SIG-M5 (cell line): Measurements from ENCODE around the gene ETDA.
"Not testable (repeated sequence)": the region's sequence is repeated elsewhere in the genome, so short reads cannot be mapped to it uniquely, and the experiment has no call there.

ENCODE experiments used
- DNase-seq: peaks from one replicate; lab custom pipeline; 2025; lab: John Stamatoyannopoulos, UW

Gene ETDA

GRCh38 chrX:135252011-135252518, at the start of gene ETDA:
Gene ETDA (plus strand): TSS chrX:135252061. CDS start chrX:135253277, 1,216 bp downstream.
- not testable (repeated sequence) for DNase-seq

DNA sequence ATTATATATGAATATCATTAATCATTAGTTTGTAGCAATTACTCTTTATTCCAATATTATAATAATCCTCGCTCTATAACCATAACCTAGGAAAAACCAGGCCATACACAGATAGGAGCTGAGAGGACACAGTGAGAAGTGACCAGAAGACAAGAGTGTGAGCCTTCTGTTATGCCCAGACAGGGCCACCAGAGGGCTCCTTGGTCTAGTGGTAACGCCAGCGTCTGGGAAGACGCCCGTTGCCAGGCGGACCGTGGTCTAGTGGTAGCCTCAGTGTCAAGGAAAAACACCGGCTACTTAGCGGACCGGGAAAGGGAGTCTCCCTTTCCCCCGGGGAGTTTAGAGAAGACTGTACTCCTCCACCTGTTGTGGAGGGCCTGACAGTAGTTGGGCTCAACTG, 45.4 kb upstream of the ETDA start:
- DNase-seq: not testable (repeated sequence)

- no peak for DNase-seq
These were observed 38.5 kb upstream of the ETDA start for GRCh38 chrX:135213200-135213844.

GRCh38 chrX:135245989-135246388, 5.9 kb upstream of the ETDA start:
- not testable (repeated sequence) for DNase-seq

DNA sequence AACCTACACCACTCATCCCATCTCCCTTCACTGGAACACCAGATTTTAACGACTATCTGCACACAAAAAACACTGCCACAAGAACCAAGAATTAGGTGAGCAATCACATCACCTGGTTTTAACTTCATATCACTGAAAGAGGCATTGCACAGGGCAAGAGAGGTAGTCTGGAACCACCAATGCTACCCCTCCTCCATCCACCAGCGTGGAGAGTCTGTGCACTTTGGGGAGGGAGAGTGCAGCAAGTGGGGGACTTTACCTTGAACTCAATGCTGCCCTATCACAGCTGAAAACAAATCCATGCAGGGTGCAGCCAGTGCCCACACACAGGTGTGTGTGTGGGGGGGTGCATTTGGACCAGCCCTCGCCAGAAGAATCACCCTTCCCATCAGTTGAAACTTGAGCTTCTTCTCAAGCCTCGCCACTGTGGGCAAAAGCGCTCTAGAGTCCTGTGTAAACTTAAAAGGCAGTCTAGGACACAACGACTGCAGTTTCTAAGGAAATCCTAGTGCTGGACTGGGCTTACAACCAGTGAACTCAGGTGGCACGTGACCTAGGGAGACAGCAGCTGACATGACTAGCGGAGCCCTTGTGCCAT, 4.3 kb downstream of the ETDA start:
- not testable (repeated sequence) for DNase-seq

DNA sequence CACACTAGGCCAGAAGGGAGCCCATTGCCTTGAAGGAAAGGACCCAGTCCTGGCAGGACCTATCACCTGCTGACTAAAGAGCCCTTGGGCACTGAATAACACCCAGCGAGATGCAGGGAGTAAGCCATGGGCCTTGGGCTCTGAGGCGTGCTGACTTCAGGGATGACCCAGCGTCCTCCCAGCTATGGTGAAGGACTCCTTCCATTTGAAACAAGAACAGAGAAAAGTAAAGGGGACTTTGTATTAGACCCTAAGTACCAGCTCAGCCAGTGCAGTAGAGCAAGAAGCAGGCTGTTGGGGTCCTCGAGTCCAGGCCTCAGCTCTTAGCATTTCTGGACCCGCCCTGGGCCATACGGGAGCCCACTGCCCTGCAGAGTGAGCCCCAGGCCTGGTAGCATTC, 5.1 kb downstream of the ETDA start:
- no peak for DNase-seq

- no peak for DNase-seq
These were observed 5.6 kb downstream of the ETDA start for GRCh38 chrX:135257469-135257868.

DNA sequence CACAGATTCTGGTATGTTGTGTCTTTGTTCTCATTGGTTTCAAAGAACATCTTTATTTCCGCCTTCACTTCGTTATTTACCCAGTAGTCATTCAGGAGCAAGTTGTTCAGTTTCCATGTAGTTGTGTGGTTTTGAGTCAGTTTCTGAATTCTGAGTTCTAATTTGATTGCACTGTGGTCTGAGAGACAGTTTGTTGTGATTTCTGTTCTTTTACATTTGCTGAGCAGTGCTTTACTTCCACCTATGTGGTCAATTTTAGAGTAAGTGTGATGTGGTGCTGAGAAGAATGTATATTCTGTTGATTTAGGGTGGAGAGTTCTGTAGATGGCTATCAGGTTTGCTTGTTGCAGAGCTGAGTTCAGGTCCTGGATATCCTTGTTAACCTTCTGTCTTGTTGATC, 9.1 kb downstream of the ETDA start:
- not testable (repeated sequence) for DNase-seq

- DNase-seq: not testable (repeated sequence)
These were observed 11.5 kb downstream of the ETDA start for GRCh38 chrX:135263376-135263775.

DNA sequence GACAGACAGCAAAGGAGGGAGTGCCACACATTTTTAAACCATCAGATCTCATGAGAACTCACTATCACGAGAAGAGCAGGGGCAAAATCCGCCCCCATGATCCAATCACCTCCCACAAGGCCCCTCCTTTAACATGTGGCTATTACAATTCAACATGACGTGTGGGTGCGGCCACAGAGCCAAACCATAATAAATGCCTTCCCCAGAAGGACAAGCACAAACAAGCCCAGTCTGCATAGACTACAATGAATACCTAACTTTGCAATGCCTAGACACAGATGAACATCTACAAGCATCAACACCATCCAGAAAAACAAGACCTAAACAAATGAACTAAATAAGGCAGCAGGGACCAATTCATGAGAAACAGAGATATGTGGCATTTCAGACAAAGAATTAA, 12.3 kb downstream of the ETDA start:
- no peak for DNase-seq

DNA sequence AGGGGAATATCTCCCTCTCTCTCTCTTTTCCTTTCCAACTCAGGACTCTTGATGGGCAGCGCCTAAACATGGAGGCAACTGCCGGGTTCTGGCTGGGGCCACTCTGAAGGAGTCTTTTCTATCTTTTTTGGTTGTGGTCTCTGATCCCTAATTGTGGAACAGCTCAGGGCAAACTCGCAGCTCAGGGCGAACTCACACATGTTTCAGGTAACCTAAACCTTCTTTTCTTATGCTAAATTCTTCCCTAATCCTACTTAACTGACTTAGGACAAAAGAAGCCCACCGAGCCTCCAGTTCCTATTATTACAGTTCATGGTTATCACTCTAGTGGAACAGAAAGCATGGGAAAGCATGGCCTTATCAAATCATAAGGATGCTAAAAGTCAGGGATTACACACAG, 21.3 kb downstream of the ETDA start:
- DNase-seq: no peak

DNA sequence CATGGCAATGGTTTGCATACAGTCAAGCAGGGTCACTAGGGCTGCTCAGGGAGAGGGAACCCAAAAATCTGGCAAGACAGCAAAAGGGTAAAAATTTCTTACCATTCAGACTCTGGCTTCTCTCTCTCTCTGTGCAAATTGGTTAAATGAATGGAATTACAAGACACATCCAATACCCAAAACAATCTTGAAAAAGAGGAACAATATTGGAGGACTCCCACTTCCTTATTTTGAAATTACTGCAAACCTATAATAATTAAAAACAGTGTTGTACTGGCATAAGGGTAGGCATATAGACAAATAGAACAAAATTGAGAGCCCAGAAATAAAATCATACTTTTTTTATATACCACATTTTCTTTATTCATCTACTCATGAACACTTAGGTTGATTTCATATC, 24.1 kb downstream of the ETDA start:
- no peak for DNase-seq

GRCh38 chrX:135287266-135287823, 35.5 kb downstream of the ETDA start:
- no peak for DNase-seq

DNA sequence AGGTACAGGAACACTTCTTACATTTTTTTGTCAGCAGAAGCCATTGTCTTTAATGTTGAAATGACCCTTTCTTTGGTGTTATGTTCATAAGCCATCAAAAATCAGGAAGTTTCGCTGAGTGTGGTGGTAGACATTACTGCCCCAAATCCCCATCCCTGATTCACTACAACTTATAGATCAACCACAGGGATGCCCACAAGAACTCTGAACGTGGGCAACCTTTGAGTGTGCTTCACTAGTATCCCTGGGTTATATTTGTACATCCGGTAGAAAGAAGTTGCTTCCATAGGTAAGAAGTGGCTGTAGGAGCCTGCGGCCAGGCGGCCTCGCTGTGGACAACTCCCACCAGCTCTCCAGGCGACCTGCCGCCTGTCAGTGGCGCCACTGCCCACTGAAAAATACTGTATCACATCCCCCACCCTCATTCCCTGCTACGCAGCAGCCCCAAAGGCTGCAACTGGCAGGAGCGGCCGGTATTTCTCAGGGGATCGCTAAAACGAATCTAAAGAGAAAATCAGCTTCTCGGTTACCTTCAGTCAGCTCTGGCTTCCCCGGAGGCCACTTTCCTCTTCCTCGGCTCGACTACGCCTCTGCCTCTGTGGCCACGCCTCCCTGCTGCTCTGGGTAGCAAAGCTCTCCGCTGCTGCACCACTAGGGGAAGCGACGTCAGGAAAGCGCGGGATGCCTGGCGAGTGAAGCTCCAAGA, 43.5 kb downstream of the ETDA start:
- DNase-seq: no peak

- DNase-seq: no peak
These were observed 44.1 kb downstream of the ETDA start for GRCh38 chrX:135295944-135296305.

GRCh38 chrX:135302269-135302873, 50.5 kb downstream of the ETDA start:
- no peak for DNase-seq
